Activated CD8-positive, alpha-beta memory T cell treated with anti-CD3 and anti-CD28 coated beads, Interleukin-2, amount 50 U/mL, for 1 hour (primary cell): ENCODE results near the gene RBMS2.
"Not testable (repeated sequence)": the region's sequence is repeated elsewhere in the genome, so short reads cannot be mapped to it uniquely, and the experiment has no call there.

ENCODE experiments used
- DNase-seq: peaks from one replicate; pipeline ENCODE4 v3.0.0-alpha.2; 2020; ENCODE audit errors: extremely low read depth

RBMS2 gene

DNA sequence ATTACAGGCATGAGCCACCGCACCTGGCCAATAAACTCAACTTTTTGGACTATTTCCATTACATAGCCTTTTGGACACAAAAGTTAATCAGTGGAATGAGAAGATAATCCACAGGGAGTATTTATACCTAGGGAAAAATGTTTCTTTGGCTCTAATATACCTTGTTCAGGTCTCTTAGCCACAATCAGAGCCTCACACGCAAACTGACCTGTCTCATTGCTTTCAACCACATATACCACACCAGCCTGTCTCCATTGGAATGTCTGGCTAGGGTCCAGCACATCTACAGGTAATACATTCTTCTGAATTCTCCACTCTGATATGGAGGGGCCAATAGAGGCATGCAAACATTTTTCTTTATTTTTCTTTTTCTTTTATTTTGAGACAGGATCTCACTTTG lies 3.8 kb upstream of the RBMS2 start:
- DNase-seq, result no peak

DNA sequence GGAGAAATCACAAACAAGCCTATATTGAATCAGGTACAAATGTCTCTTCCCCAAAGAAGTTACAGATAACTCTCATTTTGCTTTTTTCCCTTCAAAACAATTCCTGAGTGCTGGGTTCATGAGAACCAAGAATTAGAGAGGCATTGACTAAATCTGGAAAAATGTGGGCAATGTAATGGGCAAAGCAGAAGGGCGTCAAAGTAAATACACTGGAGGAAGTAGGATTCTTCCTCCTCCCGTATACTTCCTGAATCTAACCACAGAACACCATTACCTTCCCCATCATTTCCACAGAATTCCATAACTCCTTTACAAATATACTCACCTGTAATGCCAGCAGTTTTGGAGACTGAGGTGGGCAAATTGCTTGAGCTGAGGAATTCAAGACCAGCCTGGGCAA lies 3.0 kb upstream of the RBMS2 start:
- DNase-seq, result no peak

DNA sequence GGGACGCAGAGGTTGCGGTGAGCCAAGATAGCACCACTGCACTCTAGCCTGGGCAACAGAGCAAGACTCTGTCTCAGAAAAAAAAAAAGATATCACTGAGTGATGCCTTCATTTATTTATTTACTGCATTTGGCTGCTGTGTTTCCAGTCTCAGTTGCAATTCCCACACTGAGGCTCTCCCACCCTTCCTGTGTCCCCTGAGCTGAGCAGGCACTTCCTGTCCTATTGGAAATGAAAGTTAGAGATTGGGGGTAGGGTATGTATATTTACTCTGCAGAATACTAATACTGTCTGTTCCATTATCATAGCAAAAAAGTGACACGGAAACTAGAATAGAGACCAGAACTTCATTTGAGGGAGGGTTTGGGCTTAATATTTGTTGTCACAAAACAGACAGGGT lies 1.6 kb upstream of the RBMS2 start:
- no peak for DNase-seq

DNA sequence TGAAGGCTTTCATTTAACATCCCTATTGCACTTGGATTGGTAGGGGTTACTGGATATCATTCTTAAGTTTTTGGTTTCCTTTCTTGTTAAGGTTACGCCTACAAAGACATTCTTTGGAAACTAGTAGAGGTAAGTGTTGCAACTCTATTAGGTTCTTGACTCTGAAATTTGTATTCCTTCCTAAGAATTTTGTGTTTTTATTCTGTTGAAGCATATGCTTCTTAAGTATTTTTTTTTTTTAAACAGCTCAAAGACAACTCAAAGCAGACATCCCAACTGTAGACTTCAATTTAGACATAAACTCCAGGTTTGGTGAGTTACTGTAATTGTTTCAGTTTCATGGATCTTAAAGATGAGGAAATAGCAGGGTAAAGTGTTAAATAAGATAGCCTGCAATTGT lies 1.1 kb upstream of the RBMS2 start:
- no peak for DNase-seq

DNA sequence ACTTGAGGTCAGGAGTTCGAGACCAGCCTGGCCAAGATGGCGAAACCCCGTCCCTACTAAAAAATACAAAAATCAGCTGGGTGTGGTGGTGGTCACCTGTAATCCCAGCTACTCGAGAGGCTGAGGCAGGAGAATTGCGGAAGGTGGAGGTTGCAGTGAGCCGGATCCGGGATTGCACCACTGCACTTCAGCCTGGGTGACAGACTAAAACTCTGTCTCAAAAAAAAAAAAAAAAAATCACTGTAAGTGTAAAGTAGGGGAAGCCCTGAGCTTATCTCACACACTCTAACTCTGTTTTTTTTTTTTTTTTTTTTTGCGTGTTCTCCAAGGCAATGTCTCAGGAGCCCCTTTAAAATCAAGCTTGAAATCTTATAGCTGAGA lies 421 bp upstream of the RBMS2 start:
- no peak for DNase-seq

DNA sequence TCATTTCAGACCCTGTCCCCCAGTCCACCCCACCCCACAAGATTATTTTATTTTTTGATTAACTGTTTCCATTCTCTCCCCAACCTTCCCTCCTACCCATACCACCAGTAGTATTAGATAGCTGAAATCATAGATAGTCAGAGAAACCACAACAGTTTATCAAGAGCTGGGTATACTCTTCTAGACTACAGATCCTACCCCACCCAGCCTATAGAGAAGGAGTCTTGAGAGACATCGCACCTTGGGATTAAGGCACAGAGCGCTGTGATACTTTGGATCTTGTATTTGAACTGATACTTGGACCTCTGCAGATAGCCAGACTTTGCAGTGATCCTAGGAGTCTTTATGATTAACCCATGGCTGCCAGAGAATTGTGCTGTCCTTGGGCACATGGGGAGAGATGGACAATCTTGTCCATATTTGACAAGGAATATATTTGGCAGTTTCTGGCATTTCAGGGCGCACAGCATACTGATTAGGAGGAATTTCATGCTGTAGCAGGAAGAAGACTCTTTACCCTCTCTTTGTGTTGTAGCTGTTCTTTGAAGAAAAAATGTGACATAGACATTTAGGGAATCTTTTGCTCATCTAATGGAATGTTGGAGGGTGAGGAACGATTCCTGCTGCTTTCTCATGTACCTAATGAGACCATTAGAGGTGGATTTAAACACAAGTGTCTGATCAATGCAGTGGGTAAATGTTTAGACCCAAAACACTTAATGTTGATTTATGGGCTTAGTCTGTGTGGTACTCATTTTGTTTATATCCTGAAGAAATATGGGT lies 982 bp downstream of the RBMS2 start:
- DNase-seq, result no peak

DNA sequence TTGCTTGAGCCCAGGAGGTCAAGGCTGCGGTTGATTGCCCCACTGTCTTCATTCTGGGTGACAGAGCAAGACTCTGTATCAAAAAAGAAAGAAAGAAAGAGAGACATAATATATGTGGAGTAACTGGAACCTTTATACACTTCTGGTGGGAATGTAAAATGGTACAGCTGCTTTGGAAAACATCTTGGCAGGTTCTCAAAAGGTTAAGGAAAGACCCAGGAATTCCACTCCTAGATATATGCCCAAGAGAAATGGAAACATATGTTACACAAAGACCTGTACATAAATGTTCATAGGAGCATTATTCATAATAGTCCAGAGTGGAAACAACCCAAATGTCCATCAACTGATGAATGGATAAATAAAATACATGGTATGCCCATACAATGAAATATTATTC lies 7.2 kb downstream of the RBMS2 start:
- DNase-seq, result no peak

DNA sequence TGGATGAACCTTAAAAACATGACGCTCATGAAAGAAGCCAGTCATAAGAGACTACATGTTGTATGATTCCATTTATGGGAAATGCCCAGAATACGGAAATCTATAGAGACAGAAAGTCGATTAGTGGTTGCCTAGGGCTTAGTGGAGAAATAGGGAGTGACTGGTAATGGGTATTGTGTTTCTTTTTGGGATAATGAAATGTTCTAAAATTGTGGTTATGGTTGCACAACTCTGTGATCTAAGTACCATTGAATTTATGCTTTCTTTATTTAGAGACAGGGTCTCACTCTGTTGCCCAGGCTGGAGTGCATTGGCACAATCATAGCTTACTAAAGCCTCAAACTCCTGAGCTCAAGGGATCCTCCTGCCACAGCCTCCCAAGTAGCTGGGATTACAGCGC lies 8.0 kb downstream of the RBMS2 start:
- DNase-seq, result no peak

DNA sequence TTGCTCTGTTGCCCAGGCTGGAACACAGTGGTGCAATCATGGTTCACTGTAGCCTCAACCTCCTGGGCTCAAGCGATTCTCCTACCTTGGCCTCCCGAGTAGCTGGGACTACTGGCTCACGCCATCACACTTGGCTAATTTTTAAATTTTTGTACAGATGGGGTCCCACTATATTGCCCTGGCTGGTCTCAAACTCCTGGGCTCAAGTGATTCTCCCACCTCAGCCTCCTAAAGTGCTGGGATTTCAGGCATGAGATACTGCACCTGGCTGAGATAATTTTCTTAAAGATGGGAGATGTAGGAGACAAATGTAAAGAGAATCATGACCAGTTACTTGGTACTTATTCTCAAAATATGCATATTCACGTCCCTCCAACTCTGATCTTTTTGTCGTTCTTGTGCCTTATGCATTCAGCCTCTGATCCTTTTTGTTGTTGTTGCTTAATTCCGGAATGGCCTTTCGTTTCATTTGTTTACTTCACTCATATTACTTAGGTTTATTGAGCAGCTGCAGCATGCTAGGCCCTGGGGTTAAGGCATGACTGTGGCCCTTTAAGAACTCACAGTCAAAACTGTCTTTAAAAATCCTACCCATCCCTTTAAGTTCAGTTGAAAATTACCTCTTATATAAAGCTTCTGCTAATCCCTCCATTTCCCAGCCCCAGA lies 8.9 kb downstream of the RBMS2 start:
- no peak for DNase-seq

DNA sequence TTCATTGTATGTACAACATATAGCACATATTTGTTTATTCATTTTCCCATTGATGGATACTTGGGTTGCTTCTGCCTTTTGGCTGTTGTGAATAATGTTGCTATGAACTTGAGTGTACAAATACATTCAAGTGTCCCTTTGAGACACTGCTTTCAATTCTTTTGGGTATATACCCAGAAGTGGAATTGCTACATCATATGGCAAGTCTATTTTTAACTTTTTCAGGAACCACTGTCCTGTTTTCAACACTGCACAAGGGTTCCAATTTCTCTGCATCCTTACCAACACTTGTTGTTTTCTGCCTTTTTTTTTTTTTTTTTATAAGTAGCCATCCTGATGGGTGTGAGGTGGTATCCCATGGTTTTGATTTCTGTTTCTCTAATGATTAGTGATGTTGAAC lies 15.9 kb downstream of the RBMS2 start:
- DNase-seq, result no peak

DNA sequence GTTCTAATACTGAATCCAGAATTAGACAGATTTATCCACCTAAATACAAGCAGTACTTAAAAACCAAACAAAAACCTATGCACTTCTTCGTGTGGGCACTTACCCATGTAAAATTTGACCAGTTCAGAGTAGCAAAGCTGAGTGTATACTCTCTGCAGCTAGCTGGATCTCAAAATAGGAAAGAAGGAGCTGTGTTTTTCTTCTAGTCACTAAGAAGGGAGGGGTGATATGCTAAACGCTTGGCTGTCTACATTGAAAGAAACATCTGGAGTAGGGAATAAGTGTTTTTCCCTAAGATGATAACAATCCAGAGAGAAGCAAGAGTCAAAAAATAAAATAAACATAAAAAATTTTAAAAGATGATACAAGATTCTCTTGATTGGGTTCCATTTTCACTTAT lies 20.0 kb downstream of the RBMS2 start:
- no peak for DNase-seq

DNA sequence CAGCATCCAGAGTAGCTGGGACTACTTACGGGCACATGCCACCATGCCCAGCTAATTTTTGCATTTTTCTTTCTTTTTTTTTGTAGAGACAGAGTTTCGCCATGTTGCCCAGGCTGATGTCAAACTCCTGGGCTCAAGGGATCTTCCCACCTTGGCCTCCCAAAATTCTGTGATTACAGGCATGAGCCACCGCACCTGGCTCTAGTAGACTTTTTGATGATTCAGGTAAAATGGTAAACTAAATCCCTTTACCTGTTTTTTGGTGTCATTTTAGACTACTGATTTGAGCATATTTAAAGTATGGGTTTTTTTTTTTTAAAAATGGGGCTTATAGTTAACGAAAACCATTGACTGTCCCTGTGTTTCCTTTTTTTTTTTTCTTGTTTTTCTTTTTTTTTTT lies 20.5 kb downstream of the RBMS2 start:
- DNase-seq, result no peak

DNA sequence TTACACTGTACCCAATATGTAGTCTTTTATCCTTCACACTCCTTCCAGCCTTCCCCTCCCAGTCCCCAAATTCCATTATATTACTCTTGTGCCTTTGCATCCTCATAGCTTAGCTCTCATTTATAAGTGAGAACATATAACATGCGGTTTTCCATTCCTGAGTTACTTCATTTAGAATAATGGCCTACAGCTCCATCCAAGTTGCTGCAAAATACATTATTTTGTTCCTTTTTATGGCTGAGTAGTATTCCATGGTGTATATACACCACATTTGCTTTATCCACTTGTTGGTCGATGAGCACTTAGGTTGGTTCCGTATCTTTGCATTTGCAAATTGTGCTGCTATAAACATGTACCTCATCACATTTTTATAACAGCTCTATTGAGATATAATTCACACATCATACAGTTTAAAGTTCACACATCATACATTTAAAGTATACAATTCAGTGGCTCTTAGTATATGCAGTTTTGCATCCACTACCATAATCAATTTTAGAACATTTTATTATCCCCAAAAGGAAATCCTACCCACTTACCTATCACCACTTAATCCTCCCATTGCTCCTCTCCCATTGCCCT lies 23.5 kb downstream of the RBMS2 start:
- no peak for DNase-seq

DNA sequence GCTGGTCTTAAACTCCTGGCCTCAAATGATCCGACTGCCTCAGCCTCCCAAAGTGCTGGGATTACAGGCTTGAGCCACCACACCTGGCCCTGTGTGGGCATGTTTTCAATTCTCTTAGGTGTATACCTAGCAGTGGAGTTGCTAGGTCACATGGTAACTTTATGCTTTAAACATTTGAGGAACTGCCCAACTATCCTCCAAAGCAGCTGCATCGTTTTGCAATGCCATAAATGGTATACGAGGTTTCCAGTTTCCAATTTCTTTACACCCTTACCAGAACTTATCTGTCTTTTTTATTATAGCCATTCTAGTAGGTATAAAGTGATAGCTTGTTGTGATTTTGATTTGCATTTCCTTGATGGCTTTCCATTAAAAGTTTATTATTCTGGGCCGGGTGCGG lies 25.1 kb downstream of the RBMS2 start:
- no peak for DNase-seq

DNA sequence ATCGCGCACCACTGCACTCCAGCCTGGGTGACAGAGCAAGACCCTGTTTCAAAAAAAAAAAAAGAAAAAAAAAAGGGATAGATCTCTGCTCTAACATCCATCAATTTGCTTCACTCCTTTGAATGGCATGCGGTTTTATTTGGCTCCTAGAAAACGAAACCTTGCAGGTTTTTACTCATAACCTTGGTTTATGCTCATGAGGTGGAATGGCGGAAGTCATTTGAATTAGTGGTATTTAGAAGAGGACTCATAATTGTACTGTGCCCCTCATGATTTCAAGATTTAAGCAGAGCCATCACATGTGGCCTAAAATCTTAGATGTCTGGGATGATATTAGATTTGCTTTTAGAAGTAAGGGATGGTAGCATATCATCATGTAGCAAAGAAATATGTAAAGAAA lies 29.4 kb downstream of the RBMS2 start:
- no peak for DNase-seq

DNA sequence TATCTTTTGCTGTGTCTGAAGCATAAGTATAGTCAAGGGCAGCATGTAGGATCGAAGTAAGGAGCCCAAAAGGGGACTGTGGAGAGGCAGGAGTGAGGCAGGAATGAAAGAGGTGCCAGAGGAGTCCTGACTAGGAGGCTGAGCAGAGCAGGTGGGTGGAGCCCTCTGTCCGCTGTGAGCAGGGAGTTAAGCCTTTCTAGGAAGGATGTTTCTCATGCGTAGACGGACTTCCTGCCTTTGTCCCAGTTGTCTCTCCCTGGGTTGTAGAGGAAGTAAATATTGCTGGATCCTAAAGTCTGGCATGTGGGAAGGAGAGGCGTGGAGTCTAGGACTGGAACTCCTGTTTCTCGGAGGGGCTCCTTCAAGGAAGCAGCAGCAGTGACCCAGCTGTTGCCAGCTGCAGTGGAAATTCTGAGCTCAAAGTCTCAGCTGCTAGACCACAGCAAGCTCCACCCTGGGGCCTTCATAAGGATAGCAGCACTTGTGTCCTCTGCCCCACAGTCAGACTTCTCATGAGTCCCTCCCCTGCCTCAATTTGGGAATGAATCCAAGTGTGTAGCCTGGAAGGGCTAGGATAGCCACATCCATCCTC lies 44.0 kb downstream of the RBMS2 start:
- no peak for DNase-seq

DNA sequence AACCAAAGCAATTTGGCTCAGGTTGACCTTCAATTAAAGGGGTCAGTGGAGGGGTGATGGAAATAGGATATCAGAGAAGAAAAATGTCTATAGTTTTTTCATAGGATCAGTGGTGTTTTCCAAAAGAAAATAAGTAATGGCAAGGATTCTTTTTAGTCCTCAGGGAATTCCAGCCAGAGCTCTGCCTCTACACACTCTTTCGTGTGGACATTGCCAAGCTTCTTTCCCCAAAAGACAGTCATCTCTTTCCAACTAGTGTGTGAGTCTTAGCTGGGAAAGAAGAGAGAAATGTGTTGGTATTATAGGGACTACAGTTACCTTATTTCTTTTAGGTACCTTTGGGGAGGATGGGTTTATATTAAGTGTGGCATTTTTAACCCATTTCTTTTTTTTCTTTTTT lies 46.5 kb downstream of the RBMS2 start:
- DNase-seq, result no peak

DNA sequence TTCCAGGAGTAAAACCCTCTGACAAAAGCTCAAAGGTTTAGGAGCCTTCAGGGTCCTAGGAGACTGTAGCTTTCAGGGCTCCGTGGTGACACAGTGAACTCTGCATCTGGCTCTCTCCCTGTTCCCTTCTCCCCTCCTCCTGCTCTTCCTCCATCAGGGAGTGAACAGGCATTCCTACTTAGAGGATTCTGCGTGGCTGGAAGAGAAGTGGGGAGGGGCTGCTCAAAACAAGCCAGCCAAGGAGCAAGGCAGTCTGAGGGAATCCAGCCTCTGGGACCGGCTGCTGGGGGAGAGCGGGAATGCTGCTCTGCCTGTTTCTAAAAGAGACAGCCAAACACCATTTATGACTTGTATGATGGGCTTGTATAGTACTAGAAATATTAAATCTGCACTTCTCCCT lies 49.5 kb downstream of the RBMS2 start:
- DNase-seq, result no peak

DNA sequence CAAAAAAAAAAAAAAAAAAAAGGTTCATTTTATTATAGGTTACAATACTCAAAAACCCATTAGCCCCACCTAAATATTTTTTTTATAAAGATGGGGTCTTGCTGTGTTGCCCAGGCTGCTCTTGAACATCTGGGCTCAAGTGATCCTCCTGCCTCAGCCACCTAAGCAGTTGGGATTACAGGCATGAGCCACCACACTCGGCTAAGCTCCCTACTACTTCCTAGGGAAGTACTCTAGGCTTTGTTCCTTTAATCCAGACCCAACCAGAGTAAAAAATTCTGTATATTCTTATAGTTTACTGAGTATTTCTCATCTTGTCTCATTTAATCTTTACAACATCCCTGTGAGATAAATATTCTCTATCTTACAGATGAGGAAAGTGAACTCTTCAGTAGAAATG lies 50.7 kb downstream of the RBMS2 start:
- DNase-seq, result no peak

DNA sequence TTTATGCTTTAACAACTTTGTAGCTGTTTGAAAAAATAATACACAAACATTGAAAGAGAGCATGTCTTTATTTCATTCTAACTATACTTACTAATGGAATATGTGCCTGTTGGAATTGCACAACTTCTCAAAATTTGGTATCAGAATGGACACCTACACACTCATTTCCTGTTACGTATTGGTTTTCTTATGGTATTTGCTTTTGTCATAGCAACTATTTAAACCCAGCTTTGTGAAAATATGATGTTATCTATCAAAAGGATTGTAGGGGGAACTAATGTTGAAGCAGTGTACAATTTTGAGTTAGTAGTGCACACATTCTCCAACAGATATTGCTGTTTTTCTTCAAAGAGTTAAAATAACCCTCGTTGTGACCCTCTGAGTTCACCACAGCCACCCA lies 52.6 kb downstream of the RBMS2 start:
- DNase-seq, result no peak

DNA sequence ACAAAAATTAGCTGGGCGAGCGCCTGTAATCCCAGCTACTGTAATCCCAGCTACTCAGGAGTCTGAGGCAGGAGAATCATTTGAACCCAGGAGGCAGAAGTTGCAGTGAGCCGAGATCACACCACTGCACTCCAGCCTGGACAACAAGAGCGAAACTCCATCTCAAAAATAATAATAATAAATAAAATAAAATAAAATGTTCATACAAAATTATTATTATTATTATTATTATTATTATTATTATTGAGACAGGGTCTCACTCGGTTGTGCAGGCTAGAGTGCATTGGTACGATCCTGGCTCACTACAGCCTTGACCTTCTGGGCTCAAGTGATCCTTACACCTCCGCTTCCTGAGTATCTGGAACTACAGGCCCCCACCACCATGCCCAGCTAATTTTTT lies 55.6 kb downstream of the RBMS2 start:
- DNase-seq, result not testable (repeated sequence)

DNA sequence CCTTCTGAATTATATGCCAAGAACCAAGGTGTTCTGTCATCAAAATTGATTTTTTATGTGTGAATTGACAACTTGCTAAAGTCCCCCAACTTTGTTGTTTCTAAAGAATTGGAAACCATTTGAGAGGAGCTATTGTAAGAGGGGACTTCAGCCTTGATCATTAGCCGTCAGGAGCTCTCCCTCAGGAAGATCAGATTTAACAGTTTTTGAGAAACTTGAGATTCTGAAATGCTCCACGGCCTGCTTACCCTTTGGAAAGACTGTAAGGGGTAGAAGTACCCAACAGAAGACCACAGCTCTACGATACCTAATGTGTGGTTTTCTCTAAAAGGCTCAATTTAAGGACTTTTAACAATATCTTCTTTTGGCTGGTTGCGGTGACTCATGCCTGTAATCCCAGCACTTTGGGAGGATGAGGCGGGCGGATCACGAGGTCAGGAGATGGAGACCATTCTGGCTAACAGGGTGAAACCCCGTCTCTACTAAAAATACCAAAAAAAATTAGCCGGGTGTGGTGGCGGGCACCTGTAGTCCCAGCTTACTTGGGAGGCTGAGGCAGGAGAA lies 57.4 kb downstream of the RBMS2 start:
- DNase-seq, result no peak
